SW480 (cell line): Measurements from ENCODE around the gene ITGA1.
"Not testable (repeated sequence)": the region's sequence is repeated elsewhere in the genome, so short reads cannot be mapped to it uniquely, and the experiment has no call there.

Experiments
- DNase-seq: peaks from one replicate; pipeline ENCODE4 v3.0.0-alpha.2; 2016; ENCODE audit warnings: low spot score

The ITGA1 gene

GRCh38 chr5:52865991-52866390, 78.3 kb downstream of the ITGA1 start:
- DNase-seq = not testable (repeated sequence)

GRCh38 chr5:52867809-52868208, 80.1 kb downstream of the ITGA1 start:
- no peak for DNase-seq

DNA sequence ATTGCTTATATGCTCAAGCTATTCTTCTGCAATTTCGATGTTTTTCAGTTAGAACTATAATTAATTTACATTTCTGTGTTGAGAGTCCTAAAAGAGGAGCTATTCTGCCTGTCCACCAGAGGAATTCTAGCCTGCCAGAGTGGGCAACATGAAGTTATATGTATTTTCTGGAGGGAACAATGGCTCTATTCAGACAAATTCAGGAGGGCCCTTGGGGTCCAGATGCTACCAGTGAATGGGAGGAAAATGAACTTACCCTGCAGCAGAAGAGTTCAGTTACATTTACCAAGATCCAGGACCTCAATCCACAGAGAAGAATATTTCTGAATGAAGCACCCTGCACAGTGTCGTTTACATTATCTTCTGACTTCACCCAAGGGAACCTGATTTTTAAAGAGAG, 80.7 kb downstream of the ITGA1 start:
- DNase-seq = no peak

GRCh38 chr5:52869391-52869790, 81.7 kb downstream of the ITGA1 start:
- DNase-seq = no peak

- no peak for DNase-seq
Observed at GRCh38 chr5:52870448-52870847, 82.7 kb downstream of the ITGA1 start.

DNA sequence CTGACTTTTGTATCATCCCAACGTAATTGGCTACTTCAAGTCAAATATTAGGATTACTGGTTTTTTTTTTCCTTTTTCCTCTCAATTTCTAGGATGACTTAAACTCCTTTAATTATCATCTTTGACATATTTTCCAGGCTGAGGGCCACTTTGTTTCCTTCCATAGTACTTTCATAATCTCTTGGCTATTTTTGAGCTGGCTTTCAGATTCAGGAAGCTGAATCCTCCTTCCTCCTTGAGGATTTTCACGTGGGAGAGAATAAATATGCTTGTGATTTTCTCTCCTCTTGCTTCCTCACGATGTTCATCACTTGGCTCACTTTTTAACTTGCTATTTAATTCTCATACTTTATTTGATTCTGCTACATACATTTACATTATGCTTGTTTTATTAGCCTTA, 88.1 kb downstream of the ITGA1 start:
- DNase-seq = no peak

GRCh38 chr5:52876456-52876855, 88.7 kb downstream of the ITGA1 start:
- DNase-seq = no peak

DNA sequence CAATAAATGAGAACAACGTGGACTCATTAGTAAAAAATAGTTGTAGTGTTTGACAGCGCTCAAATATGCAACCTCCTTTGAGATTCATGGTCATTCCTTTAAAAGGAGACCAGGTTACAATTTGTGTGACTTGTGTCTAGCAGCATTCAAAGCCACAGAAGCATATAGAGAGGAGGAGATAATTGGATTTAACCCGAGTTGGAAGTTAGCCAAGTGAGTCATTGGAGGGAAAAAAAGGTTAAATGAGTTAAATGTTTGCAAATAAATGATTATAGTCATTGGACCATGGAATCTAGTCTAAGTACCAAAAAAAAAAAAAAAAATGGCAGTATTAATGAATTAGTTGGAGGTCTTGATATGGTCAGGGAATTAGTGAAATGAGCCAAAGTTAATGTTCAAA, 90.9 kb downstream of the ITGA1 start:
- DNase-seq = no peak

DNA sequence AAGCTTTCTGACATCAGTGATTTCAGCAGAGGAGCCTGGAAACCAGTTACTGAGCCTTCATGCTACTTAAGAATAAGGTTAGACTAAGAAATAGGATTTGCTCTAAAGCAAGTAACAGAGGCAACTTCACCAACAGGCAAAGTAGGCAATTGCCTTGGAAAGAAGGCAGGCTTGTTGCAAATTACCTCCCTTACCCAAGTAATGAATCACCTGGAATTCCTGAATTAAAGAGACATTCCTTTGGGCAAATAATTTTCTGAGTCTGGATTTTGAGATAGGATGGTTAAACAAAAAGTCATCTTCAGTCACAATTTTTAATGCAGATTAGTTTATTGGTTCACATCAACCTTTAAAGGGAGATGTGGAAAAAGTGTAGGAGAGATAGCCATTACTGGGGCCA, 92.8 kb downstream of the ITGA1 start:
- no peak for DNase-seq

- no peak for DNase-seq
Observed at GRCh38 chr5:52881468-52881867, 93.8 kb downstream of the ITGA1 start.

- no peak for DNase-seq
Observed at GRCh38 chr5:52883110-52883509, 95.4 kb downstream of the ITGA1 start.

- DNase-seq = no peak
Observed at GRCh38 chr5:52884453-52884852, 96.7 kb downstream of the ITGA1 start.

GRCh38 chr5:52885614-52886013, 97.9 kb downstream of the ITGA1 start:
- DNase-seq = no peak

- DNase-seq = no peak
Observed at GRCh38 chr5:52886206-52886605, 98.5 kb downstream of the ITGA1 start.

DNA sequence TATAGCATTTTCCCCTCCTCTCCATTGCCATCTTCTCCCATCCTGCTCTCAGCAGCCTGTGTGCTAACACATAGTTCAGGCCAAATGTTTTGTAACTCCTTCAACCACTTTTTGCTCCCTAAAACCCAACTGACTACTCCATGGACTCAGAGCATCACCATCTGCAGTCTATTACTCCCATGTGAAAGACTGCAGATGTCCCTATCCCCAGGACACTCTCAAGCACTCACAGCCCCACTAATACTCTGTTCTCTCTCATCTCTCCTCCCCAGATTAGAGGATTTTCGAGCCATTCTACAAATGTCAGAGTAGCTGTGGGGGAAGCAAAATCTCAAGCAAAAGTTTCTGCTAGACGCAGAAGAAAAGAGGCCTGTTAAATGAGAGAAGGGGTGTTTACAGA, 99.3 kb downstream of the ITGA1 start:
- no peak for DNase-seq

DNA sequence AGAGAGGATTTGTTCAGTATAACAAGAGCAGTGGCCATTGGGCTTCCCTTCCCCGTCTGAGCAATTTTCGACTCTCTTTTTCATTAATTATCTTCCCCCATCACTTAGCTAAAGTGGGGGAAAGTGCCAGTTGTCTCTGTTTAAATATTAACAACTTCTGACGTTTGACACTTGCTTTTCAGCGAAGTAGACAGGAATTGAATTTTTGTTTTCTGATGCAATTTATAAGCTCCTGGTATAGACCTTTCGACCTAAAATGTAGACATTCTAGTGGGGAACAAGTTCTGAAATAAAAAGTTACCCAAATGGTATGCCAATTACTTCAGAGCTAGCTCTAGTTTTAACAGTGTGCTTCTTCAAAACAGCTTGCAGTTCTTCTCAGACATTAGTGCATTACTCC, 100.6 kb downstream of the ITGA1 start:
- no peak for DNase-seq

DNA sequence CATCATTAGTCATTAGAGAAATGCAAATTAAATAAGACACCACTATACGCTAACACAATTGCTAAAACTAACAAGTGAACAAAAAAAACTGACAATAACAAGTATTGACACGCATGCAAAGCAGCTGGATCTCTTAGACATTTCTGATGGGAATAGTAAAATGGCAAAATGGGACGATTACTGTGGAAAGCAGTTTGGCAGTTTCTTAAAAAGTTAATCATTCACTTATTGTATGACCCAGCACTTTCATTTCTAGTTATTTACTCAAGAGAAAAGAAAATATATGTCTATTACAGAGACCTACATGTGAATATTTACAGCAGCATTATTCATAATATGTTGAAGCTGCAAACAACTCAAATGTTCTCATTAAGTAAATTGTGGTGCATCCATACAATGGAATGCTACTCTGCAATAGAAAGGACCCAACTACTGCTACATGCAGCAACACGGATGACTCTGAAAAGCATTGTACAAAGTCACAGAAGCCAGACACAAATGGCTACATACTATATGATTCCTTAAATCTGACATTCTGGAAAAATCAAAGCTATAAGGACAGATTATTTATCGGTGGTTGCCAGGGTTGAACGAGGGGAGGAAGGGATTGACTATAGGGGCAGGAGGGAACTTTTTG, 104.6 kb downstream of the ITGA1 start:
- DNase-seq = no peak

DNA sequence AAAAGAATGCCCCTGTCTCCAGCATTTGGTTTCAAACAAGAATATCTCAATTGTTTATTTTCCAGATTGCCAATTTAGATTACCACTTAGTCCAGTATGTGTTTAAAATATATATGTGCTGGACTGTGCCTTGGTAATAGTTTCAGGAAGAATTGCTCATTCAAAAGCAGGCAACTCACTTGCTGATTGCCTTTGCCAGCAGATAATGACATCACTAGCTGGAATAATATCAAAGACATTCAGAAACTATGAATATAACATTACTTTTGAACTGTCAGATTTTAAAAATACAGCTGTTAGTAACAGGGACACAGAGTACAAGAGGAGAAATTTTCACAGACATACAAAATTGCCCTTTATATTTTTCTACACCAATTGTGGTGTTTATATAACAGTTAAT, 105.4 kb downstream of the ITGA1 start:
- no peak for DNase-seq

DNA sequence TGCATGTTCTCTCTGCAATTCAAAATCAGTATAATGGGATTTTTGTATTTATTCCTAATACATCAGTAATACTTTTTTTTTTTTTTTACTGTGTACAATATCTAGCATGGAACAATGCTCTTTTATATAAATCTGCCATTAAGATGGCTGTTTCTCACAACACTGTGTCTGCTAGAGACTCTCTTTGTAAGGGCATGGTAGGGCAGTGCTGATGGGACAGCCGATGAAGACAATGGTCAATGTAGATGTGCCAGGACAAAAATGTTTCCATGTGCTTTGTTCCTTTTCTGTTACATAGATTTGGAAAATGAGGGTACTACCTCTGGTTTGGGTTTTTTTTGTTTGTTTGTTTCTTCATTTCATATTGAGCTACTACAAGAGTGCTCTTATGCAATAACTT, 106.1 kb downstream of the ITGA1 start:
- DNase-seq = no peak

- DNase-seq = no peak
Observed at GRCh38 chr5:52894451-52894850, 106.7 kb downstream of the ITGA1 start.

GRCh38 chr5:52895075-52895474, 107.4 kb downstream of the ITGA1 start:
- DNase-seq = no peak

- no peak for DNase-seq
Observed at GRCh38 chr5:52895572-52896413, 108.1 kb downstream of the ITGA1 start.

DNA sequence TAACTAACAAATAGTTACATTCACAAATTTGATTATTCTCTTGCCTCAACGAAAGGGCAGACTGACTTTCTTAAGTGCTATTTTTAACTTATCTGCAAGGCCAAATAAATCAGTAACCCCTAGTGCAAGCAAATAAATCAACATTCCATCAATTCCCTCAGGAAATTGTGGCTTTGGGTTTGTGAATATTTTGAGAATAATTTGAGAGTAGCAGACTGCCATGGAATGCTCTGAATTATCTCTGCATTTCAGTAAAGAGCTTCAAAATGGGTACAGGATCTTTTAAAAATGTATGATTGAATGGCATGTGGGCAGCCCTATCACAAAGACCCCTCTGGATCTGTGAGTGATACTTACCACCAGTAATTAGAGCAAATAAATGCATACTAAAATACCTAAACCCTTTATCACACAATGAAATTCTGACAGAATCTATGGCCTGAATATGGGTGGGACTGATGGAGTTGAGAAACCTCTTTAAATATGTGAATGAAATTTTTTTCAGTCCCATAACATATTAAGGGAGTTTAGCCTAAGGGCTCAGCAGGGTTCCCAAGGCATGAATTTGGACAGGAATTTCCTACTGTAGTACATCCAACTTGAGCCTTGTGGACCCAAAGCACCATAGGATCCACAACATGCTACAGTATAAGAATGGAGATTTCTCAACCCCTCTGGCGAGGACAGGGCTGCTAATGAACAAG, 109.0 kb downstream of the ITGA1 start:
- DNase-seq = no peak
